Activated naive CD4-positive, alpha-beta T cell (primary cell): Measurements from ENCODE around the gene GALNT5.
"Not testable (repeated sequence)": the region's sequence is repeated elsewhere in the genome, so short reads cannot be mapped to it uniquely, and the experiment has no call there.

Source experiments
- DNase-seq, 4 experiments: peaks; one replicate each; lab custom pipeline; 2025; lab: John Stamatoyannopoulos, UW

The GALNT5 gene

GRCh38 chr2:157257312-157258252, at the start of gene GALNT5:
TSS of gene GALNT5 (plus strand) at chr2:157257705. CDS start at chr2:157258083, 378 bp downstream.
- DNase-seq: no peak

- DNase-seq: no peak
These were observed 41.1 kb upstream of the GALNT5 start for GRCh38 chr2:157216286-157216965.

- no peak for DNase-seq
These were observed 40.1 kb upstream of the GALNT5 start for GRCh38 chr2:157217409-157217808.

GRCh38 chr2:157218911-157219310, 38.6 kb upstream of the GALNT5 start:
- DNase-seq: no peak

GRCh38 chr2:157220502-157220901, 37.0 kb upstream of the GALNT5 start:
- no peak for DNase-seq

GRCh38 chr2:157221394-157221988, 36.0 kb upstream of the GALNT5 start:
- no peak for DNase-seq

- DNase-seq: no peak
These were observed 33.8 kb upstream of the GALNT5 start for GRCh38 chr2:157223624-157224205.

GRCh38 chr2:157224448-157224847, 33.1 kb upstream of the GALNT5 start:
- DNase-seq: not testable (repeated sequence)

GRCh38 chr2:157227592-157227991, 29.9 kb upstream of the GALNT5 start:
- no peak for DNase-seq

- no peak for DNase-seq
These were observed 28.6 kb upstream of the GALNT5 start for GRCh38 chr2:157228946-157229345.

GRCh38 chr2:157229572-157229971, 27.9 kb upstream of the GALNT5 start:
- no peak for DNase-seq

GRCh38 chr2:157231476-157231875, 26.0 kb upstream of the GALNT5 start:
- no peak for DNase-seq

- no peak for DNase-seq
These were observed 24.0 kb upstream of the GALNT5 start for GRCh38 chr2:157233506-157233905.

- DNase-seq: no peak
These were observed 21.1 kb upstream of the GALNT5 start for GRCh38 chr2:157236404-157236803.

GRCh38 chr2:157238296-157238695, 19.2 kb upstream of the GALNT5 start:
- DNase-seq: no peak

GRCh38 chr2:157244691-157245090, 12.8 kb upstream of the GALNT5 start:
- DNase-seq: no peak

- DNase-seq: no peak
These were observed 12.2 kb upstream of the GALNT5 start for GRCh38 chr2:157245144-157245840.

GRCh38 chr2:157245846-157246764, 11.4 kb upstream of the GALNT5 start:
- no peak for DNase-seq

- no peak for DNase-seq
These were observed 10.6 kb upstream of the GALNT5 start for GRCh38 chr2:157246765-157247407.

- no peak for DNase-seq
These were observed 6.7 kb upstream of the GALNT5 start for GRCh38 chr2:157250836-157251235.
